ENCODE data around the gene ZNF584. TPM values are rescaled to one million over a fixed set of nuclear protein-coding genes. Genes with fewer than 3 reads are reported as not detected.

ZNF584 gene
- total RNA-seq: 10.0 and 14.0 TPM in 2 replicates

DNA sequence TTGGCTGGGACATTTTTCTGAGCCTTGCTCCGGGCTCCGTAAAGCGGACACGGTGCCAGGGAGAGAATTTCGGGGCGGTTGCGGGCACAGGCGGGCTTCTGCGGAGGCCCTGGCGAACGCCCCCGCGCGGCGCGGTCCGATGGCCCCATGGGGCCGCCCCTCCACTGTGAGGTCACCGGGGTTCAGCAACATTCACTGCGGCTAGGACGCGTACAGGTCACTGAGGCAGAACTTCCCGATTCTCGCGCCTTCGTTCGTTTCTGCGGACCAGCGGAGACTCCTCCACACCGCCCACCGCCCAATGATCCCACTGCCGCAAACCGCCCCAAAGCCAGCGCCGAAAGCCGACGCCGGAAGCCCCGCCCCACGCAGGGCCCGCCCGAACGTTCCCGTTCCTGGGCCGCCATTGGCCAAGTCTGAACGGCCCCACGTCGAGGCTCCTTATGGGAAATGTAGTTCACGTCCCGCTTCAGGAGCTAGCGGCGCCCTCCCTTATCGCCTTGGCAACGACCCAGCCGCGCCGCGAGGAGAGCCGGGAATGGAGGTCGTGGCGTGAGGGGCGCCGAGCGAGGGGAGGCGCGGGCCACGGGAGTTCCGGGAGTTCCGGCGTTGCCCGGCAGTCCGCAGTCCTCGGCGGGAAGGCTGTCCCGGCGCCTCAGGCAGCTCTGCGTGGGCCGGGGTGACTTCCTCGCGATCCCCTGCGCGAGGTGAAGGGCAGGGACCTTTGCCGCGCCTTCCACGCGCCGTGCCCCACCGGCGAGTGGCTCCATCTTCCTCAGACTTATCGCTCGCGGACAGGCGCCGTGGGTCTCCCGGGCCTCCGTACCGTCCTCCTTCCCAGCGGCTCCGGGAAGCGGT, at the start of gene ZNF584:
Gene ZNF584, plus strand, starts transcription at position 498 of the 858 bp plus-strand sequence. CDS start 499 bp downstream, outside the sequence.

DNA sequence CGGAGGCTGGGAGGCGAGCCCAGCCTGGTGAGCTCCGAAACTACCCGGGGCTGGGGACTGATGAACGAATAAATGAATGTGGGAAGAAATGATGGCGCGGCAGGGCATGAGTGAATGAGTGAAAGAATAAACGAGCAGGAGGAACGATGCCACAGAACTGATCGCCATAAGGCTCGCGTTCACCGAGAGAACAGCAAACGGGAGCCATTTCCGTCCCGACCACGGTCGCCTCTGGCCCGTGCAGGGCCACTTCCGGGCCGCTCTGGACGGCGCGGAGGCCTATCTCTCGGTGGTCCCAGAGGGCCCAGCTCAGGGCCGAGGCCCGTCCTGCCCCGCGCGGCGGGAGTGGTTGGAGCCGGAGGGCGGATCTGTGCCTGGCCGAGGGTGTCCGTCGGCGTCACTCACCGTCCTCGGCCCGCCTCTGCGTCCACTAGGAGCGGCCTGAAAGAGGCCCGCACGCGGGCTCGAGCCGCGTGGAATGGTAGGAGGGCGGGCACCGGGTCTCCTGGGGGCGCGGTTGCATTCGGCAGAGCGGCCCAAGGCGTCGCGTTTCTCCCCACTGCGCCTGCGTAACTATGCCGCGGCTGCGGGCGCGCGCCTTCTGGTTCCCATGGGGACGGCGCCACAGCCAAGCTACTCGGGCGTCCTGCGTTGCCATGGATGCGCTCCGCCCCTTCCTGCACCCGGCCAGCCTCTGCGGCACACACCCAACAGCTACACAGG, 46.0 kb upstream of the ZNF584 start, which contains the start of gene ZNF497:
Gene ZNF497, minus strand, starts transcription at position 480 of the 723 bp plus-strand sequence. CDS start 5,116 bp downstream, outside the sequence.

DNA sequence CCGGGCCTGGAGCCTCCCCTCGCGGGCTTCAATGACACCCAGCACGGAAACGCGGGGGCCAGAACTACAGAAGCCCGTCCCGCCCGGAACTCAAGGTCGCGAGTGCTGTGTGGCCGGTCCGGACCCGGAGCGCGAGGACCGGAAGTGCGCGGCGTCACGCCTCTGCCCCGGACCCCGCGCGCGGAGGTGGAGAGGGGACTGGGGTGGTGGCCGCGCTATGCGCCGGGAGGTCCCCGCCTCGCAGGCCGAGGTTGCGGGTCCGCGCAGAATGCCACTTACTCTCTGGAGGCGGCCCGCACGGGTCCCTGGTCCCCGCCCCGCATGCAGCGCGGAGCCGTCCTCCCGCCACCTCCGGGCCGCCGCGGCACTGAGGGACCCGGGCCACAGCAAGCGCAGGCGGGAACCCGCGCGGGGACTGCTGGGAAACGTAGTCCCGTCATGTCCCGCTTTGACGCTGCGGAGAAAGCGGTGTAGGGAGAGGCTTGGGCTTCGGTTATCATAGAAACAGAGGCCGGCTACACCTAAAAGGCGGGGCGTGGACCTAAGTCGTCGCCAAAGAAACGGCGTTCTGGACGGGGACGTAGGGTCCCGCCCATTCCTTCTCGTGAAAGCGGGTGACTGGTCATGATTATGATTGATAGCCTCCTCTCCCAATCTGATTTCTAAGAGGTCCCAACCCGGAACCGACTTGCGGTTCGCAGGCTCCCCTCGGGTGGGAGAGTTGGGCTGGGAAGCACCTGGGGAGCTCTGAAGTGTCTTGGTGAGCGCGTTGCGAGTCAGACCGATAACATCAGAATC, 27.6 kb upstream of the ZNF584 start, which contains the start of gene ZNF837:
Gene ZNF837, minus strand, starts transcription at position 369 of the 798 bp plus-strand sequence. CDS start 11,698 bp downstream, outside the sequence.

DNA sequence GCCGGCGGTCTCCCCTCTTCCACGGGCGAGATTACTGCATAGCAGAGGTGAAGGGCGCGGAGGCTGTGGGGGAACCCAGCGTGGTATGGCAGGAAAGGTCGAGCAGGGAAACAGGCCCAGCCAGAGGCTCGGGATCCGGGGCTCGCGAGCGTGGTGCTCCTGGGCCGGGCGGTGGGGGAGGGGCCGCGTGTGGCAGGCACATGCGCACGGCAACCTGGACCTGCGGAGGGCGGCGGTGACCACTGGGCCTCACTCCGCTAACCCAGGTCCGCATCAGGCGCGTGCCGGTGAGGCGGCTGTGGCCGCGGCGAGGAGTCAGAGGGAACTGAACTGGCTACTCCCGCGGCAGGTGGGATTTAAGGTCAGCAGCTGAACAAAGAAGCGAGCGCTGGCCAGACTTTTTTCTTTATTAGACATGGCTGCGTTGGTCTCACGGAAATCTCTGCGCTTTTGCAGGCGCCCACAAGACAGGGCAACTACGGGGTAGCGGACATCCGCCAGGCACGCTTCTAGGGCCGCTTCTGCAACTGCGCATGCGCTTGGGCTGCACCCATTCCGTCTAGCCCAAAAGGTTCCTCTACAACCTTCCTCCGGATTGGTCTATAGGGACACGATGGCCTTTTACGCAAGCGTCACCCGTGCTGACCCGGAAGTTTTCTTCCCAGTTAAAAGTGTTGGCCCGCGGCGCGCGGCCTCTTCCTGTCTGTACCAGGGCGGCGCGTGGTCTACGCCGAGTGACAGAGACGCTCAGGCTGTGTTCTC, 21.7 kb upstream of the ZNF584 start, which contains the start of gene RPS5:
Gene RPS5, plus strand, starts transcription at position 694 of the 762 bp plus-strand sequence. CDS start 869 bp downstream, outside the sequence.

DNA sequence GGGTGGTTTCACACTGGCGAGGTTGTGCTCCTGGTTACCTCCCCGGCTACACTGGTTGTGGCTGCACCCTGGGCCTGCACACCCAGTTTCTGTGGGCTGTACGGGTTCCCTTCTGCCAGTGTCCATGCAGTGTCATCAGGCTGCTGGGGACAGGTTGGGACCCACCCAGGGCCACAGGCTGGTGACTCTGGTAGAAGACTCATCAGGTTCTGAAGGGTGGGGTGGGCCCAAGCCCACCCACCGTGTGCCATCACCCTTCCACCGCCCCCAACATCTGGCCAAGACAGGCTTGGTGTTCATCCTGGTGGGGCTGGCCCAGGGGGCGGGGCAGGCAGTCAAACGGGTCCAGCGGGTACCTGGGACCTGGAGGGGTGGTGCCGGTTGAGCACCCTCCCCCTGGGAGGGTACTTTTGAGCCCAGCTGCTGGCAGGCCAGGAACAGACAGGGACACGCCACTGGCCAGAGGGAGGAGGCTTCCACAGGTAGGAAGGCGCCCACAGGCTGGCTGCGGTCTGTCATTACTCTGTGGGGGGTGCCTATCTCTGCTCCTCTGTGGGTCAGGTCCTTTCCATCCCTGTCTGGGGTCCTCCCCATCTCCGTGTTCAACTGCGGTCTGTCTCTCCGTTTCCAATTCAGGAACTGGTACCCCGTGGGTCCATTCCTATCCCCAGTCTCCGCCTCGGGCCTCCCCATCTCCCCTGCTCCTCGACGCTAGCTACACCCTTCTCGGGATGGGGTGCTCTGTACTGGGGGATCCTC, 13.1 kb upstream of the ZNF584 start, which contains the start of gene RNF225:
Gene RNF225, plus strand, starts transcription at position 437 of the 759 bp plus-strand sequence. CDS start 434 bp downstream, outside the sequence.

DNA sequence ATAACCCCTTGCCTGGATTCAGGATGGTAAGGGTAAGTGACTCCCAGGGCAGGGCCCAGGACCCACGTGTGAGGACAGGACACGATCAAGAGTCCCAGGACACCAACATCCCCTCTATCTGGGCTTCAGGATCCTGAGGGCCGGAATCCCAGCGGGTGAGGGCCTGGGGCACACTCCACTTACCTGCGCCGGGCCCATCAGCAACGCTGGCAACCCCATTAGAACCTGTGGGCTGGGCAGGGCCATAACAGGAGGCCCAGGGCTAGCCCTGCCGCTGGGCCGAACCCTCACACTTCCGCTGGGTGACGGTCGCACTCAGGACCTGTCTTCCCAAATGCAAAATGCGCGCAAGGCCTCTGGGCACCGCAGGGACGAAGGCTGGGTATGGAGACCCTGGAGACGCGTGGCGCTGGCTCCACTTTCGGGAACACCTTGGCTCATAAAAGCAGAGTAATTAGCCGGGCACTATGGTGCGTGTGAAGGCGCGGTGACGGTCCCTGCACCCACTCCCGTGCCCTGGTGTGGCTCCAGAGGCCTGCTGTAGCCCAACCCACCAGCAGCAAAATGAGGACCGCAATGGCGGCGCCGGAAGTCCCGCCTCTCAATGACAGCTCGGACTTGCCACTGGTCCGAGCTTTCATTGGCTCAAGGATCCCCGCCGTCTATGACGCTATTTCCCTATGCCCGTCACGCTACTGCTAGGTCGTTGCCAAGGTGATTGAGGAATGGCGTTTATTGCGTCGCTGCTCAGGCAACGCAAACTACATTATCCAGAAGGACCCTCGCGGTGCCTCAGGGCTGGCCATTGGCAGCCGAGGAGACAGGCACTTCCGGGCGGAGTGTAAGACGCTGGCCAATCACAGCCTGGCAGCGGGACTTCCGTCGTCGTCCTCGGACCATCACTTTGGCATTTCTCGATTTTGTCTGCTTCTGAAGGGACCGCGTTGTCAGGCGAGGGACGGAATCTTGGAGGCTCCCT, 31.4 kb downstream of the ZNF584 start, which contains the start of gene ZNF132:
Gene ZNF132, minus strand, starts transcription at position 578 of the 979 bp plus-strand sequence. Its CDS starts 332 bp downstream, at position 246.

DNA sequence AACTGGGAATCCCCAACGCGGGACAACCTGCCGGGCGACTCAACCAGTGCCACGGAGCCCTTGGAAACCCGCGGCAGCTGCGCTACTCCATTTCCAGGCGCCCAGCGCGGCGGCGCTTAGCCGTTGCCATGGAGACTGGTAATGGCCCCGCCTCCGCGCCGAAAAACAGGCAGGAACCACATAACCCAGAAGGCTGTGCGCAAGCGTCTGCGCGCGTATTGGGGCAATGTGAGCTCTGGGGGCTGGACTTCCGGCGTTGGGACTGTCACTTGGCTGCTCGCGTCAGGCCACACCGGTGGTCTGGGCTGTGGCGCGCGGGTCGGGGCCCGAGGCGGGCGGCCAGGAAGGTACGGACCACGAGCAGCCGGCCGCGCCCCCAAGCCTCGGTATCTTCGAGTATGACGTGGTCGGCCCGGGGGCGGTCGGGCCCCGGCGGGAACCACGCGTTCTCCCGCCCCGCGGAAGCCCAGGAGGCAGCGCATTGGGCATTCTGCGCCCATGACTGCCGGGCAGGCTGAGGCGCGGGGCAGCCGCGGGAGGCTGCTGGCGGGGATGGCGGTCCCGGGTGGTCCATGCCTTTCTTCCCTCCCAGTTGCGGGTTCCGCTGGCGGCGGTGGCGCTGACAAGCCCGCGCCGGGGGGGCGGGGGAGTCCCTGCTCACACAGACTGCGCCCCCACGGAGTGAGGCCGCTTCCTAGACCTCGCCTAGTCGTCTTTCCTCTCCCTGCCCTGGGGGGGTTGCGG, 43.1 kb downstream of the ZNF584 start, which contains the start of gene ZNF324B:
Gene ZNF324B, plus strand, starts transcription at position 265 of the 744 bp plus-strand sequence. CDS start 2,080 bp downstream, outside the sequence.

DNA sequence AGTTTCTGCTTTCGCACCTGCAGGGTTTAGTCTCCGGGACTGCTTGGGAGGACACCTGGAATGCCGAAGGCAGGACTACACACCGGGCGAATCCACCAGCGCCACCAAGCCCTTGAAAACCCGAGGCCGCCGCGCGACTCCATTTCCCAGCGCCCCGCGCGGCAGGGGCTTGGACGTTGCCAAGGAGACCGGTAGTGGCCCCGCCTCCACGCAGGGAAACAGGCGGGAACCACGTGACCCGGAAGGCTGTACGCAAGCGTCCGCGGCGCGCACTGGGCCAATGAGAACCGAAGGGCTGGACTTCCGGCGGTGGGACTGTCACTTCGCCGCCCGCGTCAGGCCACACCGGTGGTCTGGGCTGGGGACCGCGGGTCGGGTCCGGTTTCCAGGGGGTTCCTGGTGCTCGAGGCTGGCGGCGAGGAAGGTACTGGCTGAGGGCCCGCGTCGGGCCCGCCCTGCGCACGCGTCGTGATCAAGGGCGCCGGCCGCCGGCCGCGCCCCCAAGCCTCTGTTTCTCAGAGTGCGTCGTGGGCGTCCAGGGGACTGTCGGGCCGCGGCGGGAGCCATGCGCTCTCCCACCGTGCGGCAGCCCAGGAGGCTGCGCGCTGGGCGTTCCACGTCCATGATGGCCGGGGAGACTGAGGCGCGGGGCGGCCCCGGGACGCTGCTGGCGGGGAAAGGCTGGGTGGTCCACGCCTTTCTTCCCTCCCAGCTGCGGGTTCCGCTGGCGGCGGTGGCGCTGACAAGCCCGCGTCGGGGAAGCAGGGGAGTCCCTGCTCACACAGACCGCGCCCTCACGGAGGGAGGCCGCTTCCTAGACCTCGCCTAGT, 58.5 kb downstream of the ZNF584 start, which contains the start of gene ZNF324:
Gene ZNF324, plus strand, starts transcription at position 321 of the 830 bp plus-strand sequence. CDS start 2,106 bp downstream, outside the sequence.

Small RNAs within 50 kb of the gene (small RNA-seq; reads per million reads assigned to genes)
- 0.49 reads per million for gene MIR4754
- gene RNA5SP473: not detected

Other genes starting within 250 kb of the ZNF584 start
- 19.2 and 23.0 TPM in 2 replicates for gene ZNF274, start 225.6 kb upstream of the ZNF584 start, total RNA-seq
- gene ZNF544, start 179.7 kb upstream of the ZNF584 start, total RNA-seq: 54.0 and 61.5 TPM in 2 replicates
- 6.9 and 8.0 TPM in 2 replicates for gene ZNF8, start 129.7 kb upstream of the ZNF584 start, total RNA-seq
- gene ERVK3-1, start 103.3 kb upstream of the ZNF584 start, total RNA-seq: 27.4 and 28.0 TPM in 2 replicates
- gene ZSCAN22, start 81.7 kb upstream of the ZNF584 start, total RNA-seq: 2.9 and 3.2 TPM in 2 replicates
- 1.0 and 3.6 TPM in 2 replicates for gene A1BG, start 55.2 kb upstream of the ZNF584 start, total RNA-seq
- 0.36 and 0.40 TPM in 2 replicates for gene ZNF497, start 45.9 kb upstream of the ZNF584 start, total RNA-seq
- gene ZNF837, start 27.6 kb upstream of the ZNF584 start, total RNA-seq: 0.57 and 1.2 TPM in 2 replicates
- gene RPS5, start 21.4 kb upstream of the ZNF584 start, total RNA-seq: 1,068 and 1,110 TPM in 2 replicates
- gene RNF225, start 13.0 kb upstream of the ZNF584 start, total RNA-seq: 0.14 and 0.27 TPM in 2 replicates
- 5.5 and 6.7 TPM in 2 replicates for gene ZNF132, start 31.5 kb downstream of the ZNF584 start, total RNA-seq
- 6.8 and 8.8 TPM in 2 replicates for gene ZNF324B, start 43.0 kb downstream of the ZNF584 start, total RNA-seq
- gene ZNF324, start 58.4 kb downstream of the ZNF584 start, total RNA-seq: 11.2 and 12.8 TPM in 2 replicates
- gene ZNF446, start 67.7 kb downstream of the ZNF584 start, total RNA-seq: 5.3 and 5.7 TPM in 2 replicates
- gene SLC27A5, start 103.3 kb downstream of the ZNF584 start, total RNA-seq: 7.8 and 8.0 TPM in 2 replicates
- gene ZBTB45, start 111.2 kb downstream of the ZNF584 start, total RNA-seq: 7.6 and 10.2 TPM in 2 replicates
- gene TRIM28, start 135.4 kb downstream of the ZNF584 start, total RNA-seq: 362 and 396 TPM in 2 replicates
- 60.3 and 83.4 TPM in 2 replicates for gene CHMP2A, start 146.5 kb downstream of the ZNF584 start, total RNA-seq
- gene UBE2M, start 150.0 kb downstream of the ZNF584 start, total RNA-seq: 75.3 TPM in 2 replicates
- gene MZF1, start 164.7 kb downstream of the ZNF584 start, total RNA-seq: 14.1 and 14.9 TPM in 2 replicates

Measured in thoracic aorta endothelial cell (primary cell).